Activated naive CD8-positive, alpha-beta T cell treated with anti-CD3 and anti-CD28 coated beads, Interleukin-2, amount 50 U/mL, for 24 hours (primary cell): ENCODE data around the gene STARD13.

Experiments used
- ATAC-seq: fragments of 150-1000 bp; cut with Tn5 transposase; one replicate; pipeline ENCODE4 v1.10.0; 2021
- DNase-seq: peaks from one replicate; pipeline ENCODE4 v3.0.0; 2021
- H3K27ac Mint-ChIP-seq: one replicate; pipeline ENCODE4 v1.8.0; 2021; ENCODE audit warnings: mild to moderate bottlenecking, mixed read lengths
- H3K27me3 Mint-ChIP-seq: one replicate; pipeline ENCODE4 v1.8.0; 2021; ENCODE audit warnings: mixed read lengths
- H3K36me3 Mint-ChIP-seq: one replicate; pipeline ENCODE4 v1.8.0; 2021; ENCODE audit warnings: low read depth, mixed read lengths
- H3K4me1 Mint-ChIP-seq: one replicate; pipeline ENCODE4 v1.8.0; 2021; ENCODE audit warnings: mixed read lengths
- H3K4me3 Mint-ChIP-seq: one replicate; pipeline ENCODE4 v1.8.0; 2021; ENCODE audit warnings: mild to moderate bottlenecking, moderate library complexity, mixed read lengths
- H3K9me3 Mint-ChIP-seq: one replicate; pipeline ENCODE4 v1.8.0; 2021; ENCODE audit warnings: mixed read lengths

Gene STARD13

DNA sequence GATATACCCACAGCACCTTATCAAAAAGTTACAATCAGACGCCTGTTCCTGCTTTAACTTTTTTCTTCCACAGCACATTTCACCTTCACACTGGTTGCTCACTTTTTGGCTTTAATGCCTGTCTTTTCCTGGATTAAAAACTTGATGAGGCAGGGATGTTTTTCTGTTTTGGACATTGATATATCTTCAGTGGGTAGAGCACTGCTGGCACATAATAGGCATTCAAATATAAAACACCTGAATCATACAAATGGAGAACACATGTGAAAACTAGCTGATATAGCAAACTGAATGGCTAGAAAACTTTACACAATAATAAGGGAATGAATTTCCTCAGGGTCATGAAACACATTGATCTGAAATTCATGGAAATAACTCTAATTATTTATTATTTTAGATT is 65.6 kb downstream of the STARD13 start:
- Mint-ChIP-seq H3K4me1 (no peaks in the 10 kb centered on the region), H3K4me3 (no peak overlapping the region), H3K36me3 (no peaks in the 10 kb centered on the region), H3K9me3 (peaks cover 5% of the 10 kb centered on the region), H3K27me3 (no peaks in the 10 kb centered on the region), H3K27ac (no peak overlapping the region)
- DNase-seq: no peak
- no peak for ATAC-seq

DNA sequence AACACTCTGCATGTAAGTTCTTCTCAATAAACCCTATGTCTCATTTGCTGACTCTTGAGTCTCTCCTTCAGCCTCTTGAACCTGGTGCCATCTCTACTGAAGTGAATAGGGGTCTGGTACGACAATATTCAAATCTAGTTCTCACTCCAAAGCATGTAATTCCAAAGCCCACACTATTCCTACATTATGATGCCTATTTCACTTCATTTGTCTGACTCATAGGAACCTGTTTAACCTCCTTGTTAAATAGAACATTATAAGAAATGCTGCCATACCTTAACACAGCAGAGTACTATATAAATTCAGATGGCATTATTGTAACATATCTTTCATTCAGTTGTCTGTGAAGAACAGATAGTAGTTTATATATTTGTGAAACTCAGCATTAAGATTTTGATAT is 67.1 kb downstream of the STARD13 start:
- H3K4me3 Mint-ChIP-seq: no peak overlapping the region
- H3K9me3 Mint-ChIP-seq: no peaks in the 10 kb centered on the region
- no peaks in the 10 kb centered on the region for H3K27me3 Mint-ChIP-seq
- H3K4me1 Mint-ChIP-seq: no peaks in the 10 kb centered on the region
- no peak overlapping the region for H3K27ac Mint-ChIP-seq
- ATAC-seq: no peak
- DNase-seq: no peak
- H3K36me3 Mint-ChIP-seq: no peaks in the 10 kb centered on the region

DNA sequence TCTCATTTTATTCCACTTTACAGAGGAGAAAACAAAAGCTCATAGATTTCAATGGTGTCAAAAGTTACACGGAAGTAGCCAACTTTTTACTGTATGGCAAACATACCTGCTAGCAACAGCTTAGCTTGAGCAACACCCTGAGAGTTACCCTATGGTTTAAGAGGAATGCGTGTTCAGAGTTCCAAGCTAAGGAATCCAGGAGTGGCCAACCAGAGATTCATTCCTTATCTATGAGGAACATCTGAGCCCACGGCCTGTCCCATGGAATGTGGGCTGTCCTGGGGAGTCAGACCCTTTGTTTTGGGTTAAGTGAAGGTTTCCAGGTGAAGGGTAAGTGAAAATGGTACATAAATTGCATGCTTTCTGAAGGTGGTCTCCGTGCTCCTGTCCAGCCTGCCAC is 67.5 kb downstream of the STARD13 start:
- H3K9me3 Mint-ChIP-seq: no peaks in the 10 kb centered on the region
- H3K4me1 Mint-ChIP-seq: no peaks in the 10 kb centered on the region
- H3K4me3 Mint-ChIP-seq: no peak overlapping the region
- H3K36me3 Mint-ChIP-seq: no peaks in the 10 kb centered on the region
- no peak for DNase-seq
- H3K27ac Mint-ChIP-seq: no peak overlapping the region
- ATAC-seq: no peak
- no peaks in the 10 kb centered on the region for H3K27me3 Mint-ChIP-seq

DNA sequence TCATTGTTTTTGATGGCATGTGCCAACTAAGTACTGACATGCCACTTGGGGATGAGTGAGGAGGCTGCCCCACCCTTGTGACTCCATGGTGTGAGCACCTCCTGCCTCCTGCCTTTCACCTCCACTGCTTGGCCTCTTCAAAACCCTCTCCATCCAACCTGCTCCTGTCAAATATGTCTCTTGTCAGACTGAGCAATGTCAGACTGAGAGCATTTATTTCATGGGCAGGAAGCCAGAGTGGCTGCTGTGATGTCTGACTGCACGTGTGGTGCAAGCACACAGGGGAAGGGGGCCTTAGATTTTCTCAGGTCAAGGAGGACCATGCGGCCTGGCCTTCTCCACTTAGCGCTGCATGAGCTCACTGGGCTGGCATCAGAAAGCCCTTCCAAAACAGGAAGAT is 68.3 kb downstream of the STARD13 start:
- DNase-seq: no peak
- Mint-ChIP-seq H3K4me3 (no peak overlapping the region), H3K36me3 (no peaks in the 10 kb centered on the region), H3K4me1 (no peaks in the 10 kb centered on the region), H3K9me3 (no peaks in the 10 kb centered on the region), H3K27ac (no peak overlapping the region), H3K27me3 (no peaks in the 10 kb centered on the region)
- no peak for ATAC-seq

DNA sequence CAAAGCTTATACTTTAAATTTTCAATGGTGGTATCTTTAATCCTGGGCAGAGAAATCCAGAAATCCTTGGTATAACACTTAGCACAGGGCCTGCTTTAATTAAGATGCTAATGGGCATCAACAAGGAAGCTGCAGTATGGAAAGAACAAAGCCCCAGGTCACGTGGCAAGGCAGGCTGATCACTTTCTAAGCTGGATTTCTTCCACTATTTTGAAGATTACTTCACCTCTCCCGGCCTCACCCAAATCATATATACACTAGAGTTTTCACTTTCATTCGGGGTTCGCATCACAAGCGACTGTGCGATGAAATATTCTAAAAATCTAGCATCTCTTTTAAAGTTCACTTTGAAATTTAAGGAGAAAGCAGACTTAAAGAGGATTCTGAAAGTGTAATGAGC is 71.8 kb downstream of the STARD13 start:
- no peaks in the 10 kb centered on the region for H3K36me3 Mint-ChIP-seq
- DNase-seq (no peak), ATAC-seq (no peak)
- H3K9me3 Mint-ChIP-seq: no peaks in the 10 kb centered on the region
- H3K4me1 Mint-ChIP-seq: no peaks in the 10 kb centered on the region
- peaks cover 7% of the 10 kb centered on the region for H3K27me3 Mint-ChIP-seq
- no peak overlapping the region for H3K27ac Mint-ChIP-seq
- H3K4me3 Mint-ChIP-seq: no peak overlapping the region

DNA sequence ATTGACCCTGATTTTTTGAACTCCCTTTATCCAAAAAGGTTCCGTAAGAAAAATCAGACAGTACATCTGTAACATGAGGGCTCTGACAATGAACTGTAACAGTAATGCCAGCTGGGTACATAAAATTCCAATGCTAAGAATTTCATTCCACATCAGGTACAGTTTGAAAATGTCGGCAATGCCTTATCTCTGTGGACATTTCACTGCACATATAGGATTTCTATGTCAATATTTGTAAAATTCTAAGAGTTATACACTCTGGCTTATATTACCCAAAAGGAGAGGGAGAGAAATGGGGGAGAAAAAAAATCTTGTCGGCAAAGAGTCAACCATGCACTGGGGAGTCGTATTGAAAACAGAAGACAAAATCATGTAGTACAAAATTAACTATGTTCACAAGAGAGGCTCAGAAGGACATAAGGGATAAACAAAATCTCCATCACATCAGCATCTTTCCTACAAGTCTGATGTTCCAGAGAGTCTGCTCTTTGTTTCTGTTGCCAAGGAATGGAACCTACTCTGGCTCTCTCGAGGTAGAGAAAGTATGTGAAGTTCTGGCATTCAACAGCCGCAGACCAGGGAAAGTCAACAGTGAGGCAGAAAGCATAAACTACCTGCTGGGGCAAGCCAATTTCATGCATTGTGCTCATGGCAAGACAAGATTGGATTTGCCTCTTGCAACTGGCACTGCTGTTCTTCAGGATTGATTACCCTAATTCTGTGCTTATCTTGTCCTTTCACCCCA is 72.4 kb downstream of the STARD13 start:
- Mint-ChIP-seq H3K27me3 (peaks cover 10% of the 10 kb centered on the region), H3K4me3 (no peak overlapping the region), H3K36me3 (no peaks in the 10 kb centered on the region), H3K4me1 (no peaks in the 10 kb centered on the region), H3K9me3 (no peaks in the 10 kb centered on the region), H3K27ac (no peak overlapping the region)
- ATAC-seq (no peak), DNase-seq (no peak)

DNA sequence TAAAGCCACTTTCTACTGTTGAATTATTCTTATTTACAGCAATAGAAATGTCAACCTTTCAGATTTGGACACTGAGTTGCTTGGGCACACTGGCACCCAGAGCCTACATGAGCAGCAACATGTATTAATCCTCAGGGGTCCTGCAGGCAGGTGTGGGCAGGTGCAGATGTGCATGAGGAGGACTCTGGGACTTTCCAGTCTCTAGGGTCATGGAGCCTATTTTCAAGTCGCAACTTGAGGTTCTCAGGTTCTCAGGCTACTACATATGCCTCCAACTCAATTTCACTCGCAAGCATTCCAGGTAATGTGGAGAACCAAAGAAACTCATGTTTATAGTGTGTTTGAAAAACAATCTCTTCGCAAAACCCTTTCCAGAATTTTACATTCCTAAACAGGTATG is 73.2 kb downstream of the STARD13 start:
- H3K27ac Mint-ChIP-seq: no peak overlapping the region
- peaks cover 16% of the 10 kb centered on the region for H3K27me3 Mint-ChIP-seq
- ATAC-seq (no peak), DNase-seq (no peak)
- H3K4me3 Mint-ChIP-seq: no peak overlapping the region
- H3K36me3 Mint-ChIP-seq: no peaks in the 10 kb centered on the region
- H3K4me1 Mint-ChIP-seq: no peaks in the 10 kb centered on the region
- no peaks in the 10 kb centered on the region for H3K9me3 Mint-ChIP-seq

DNA sequence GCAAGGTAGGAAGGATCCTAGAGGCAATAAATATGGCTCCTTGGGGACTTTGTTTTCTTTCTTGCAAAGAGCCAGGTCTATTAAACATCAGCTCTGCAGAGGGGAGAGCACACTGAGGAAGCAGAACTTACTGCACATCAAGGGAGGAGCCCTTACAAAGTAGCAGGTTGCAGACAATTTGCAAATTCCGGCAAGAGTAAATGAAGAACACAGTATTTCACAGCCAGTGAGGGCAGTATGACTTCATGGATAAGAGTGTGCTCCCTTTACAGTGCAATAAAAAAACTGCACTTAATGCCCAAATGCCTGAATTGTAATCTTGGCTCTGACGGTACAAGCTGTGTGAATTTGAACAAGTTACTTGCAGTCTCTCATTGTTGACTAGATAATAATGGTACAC is 75.5 kb downstream of the STARD13 start:
- no peak for DNase-seq
- no peaks in the 10 kb centered on the region for H3K36me3 Mint-ChIP-seq
- H3K27me3 Mint-ChIP-seq: peaks cover 23% of the 10 kb centered on the region
- ATAC-seq: no peak
- peaks cover 5% of the 10 kb centered on the region for H3K4me1 Mint-ChIP-seq
- H3K4me3 Mint-ChIP-seq: no peak overlapping the region
- no peaks in the 10 kb centered on the region for H3K9me3 Mint-ChIP-seq
- no peak overlapping the region for H3K27ac Mint-ChIP-seq

DNA sequence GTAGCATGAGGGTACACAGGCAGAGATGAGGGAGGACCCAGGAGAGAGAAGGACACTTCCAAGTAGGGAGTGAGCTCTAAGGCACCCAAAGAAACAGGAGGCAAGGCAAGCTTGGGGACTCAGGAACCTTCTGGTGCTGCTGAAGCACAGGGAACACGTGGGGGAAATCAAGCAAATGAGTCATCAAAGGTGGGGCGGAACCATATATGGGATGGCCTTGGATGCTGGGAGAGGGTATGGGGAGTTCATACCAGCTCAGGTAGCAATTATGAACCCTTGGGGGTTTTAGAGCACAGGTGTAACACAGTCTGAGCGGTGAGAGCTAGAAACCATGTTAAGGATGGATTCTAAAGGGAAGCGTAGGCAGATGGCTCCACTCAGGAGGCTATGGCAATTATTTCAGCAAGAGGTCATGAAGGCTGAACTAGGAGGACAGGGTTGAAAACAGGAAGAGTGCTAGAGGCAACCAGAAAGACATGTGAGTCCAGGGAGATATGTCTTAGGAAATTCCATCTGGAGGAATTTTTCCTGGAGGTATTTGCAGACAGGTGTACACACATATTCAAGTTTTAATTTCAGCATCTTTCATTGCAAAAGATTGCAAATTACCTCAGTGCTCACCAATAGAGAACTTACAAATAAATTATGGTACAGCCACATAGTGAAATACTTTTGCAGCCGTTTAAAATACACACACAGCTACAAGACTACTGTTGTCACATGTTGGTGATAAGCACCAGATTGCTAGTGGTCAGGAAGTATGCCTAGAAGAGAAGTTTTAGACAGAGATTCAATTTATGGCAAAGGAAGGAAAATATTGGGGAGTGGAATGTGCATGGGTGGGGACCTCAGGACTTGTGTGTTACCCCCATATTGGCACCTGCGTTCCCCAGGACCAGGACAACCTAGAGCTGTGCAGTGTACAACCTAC is 77.0 kb downstream of the STARD13 start:
- peaks cover 23% of the 10 kb centered on the region for H3K27me3 Mint-ChIP-seq
- no peak for ATAC-seq
- H3K4me1 Mint-ChIP-seq: peaks cover 7% of the 10 kb centered on the region
- H3K4me3 Mint-ChIP-seq: no peak overlapping the region
- H3K9me3 Mint-ChIP-seq: no peaks in the 10 kb centered on the region
- no peak for DNase-seq
- H3K27ac Mint-ChIP-seq: peak overlapping the region; percentile 2
- no peaks in the 10 kb centered on the region for H3K36me3 Mint-ChIP-seq

DNA sequence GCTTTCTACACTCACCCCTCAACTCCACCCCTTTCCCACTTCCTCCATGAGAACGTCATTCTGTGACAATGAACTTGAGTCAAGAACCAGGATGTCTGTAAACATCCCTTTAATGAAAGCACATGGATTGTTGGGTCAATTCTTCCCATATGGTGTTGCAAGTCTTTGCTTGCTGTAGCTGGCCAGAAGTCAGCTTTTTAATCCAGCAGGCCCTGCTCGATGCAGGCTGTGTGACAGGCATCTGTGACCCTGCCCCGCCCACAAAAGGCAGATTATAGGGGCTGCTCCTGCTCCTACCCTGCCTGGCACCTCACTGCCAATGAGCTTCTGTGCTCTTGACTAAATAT is 78.0 kb downstream of the STARD13 start:
- Mint-ChIP-seq H3K36me3 (no peaks in the 10 kb centered on the region), H3K4me1 (peaks cover 7% of the 10 kb centered on the region), H3K4me3 (no peak overlapping the region), H3K27ac (no peak overlapping the region), H3K27me3 (peaks cover 23% of the 10 kb centered on the region), H3K9me3 (no peaks in the 10 kb centered on the region)
- DNase-seq (no peak), ATAC-seq (no peak)

DNA sequence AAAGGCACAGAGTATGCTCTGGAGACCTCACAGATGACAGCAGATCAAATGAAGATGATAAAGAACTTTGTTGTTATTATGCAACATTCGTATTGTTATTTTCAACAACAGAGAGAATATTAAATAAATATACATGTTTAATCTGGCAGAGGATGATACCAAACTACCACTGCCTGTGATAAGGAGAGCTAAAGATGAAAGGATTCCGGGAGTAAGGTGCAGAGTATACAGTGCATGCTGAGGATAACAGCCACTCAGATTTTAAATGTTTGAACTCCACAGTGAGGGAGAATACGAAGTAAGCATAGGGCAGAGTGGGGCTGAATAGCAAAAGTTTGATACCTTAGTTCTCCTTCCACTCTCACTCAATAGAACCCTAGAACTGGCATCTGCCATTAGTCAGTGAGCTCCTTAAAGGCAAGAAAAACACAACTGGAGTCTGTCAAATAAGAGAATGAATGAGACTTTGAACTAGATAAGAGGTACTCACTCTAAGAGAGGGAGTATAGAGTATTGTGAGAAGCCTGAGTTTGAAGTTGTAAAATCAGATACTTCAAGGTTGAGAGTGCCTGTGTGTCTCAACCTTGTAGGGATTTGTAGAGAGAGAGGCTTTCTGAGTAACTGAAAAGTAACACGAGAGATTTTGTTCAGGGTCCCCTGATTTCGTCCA is 78.5 kb downstream of the STARD13 start:
- Mint-ChIP-seq H3K4me3 (no peak overlapping the region), H3K9me3 (no peaks in the 10 kb centered on the region), H3K27ac (no peak overlapping the region), H3K27me3 (peaks cover 26% of the 10 kb centered on the region), H3K4me1 (peaks cover 9% of the 10 kb centered on the region), H3K36me3 (no peaks in the 10 kb centered on the region)
- no peak for DNase-seq
- ATAC-seq: no peak

DNA sequence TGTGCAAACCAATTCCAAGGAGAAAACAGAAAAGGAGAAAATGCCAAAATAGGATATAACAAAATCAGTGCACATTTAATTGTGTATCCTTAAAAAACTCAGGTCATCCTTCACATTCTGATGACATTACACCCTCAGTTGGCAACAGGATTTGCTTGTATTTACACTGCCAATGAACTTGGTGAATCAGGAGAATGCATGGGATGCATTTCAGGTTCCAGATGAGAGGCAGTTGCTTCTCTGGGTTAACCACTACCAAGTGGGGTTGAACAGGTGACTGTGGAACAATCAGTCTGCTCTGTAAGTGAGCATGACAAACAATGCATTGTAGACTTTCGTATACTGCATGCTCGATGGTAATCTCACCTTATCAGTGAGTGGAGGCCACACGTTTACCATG is 79.1 kb downstream of the STARD13 start:
- no peaks in the 10 kb centered on the region for H3K9me3 Mint-ChIP-seq
- no peak overlapping the region for H3K27ac Mint-ChIP-seq
- no peaks in the 10 kb centered on the region for H3K36me3 Mint-ChIP-seq
- peaks cover 26% of the 10 kb centered on the region for H3K27me3 Mint-ChIP-seq
- no peak overlapping the region for H3K4me3 Mint-ChIP-seq
- peaks cover 9% of the 10 kb centered on the region for H3K4me1 Mint-ChIP-seq
- no peak for ATAC-seq
- DNase-seq: no peak

DNA sequence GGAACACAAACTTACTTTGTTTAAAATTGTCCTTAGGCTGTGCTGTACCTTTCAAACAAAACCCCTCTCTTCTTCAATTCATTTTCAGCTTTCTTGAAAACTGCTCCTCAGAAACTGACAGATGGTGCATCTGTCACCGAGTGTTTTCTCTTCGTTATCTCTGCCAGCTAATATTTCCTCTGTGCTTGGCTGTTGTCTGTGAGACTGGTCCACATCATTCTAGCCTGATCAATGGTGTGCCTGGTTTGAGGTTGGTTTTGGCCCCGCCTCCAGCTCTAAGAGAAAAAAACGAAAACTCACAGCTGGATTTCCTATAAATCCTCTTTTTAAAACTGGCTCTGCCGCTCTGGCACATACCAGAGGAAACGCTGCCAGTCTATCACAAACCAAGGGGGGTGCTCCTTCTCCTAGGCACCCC is 79.7 kb downstream of the STARD13 start:
- H3K36me3 Mint-ChIP-seq: no peaks in the 10 kb centered on the region
- DNase-seq (no peak), ATAC-seq (no peak)
- peaks cover 26% of the 10 kb centered on the region for H3K27me3 Mint-ChIP-seq
- no peaks in the 10 kb centered on the region for H3K9me3 Mint-ChIP-seq
- H3K27ac Mint-ChIP-seq: no peak overlapping the region
- H3K4me1 Mint-ChIP-seq: peaks cover 9% of the 10 kb centered on the region
- H3K4me3 Mint-ChIP-seq: no peak overlapping the region

DNA sequence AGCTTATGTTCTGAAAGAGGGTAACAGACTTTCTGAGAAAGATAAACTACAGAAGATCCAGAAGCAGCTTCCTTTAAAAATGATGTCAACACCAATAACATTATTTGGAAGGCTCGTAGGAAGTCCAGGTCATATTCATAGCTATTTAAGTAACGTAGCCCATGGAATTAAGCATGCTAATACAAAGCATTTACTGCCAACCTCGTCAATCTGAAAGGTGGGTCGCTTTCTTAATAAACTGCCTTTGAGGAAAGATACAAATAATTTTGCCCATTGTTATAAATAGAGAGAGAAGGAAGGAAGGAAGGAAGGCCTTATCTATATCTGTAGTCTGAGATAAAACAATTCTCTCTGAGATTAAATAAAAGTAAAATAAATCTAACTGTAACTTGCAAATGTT is 80.3 kb downstream of the STARD13 start:
- Mint-ChIP-seq H3K4me3 (no peak overlapping the region), H3K9me3 (no peaks in the 10 kb centered on the region), H3K27me3 (peaks cover 26% of the 10 kb centered on the region), H3K36me3 (no peaks in the 10 kb centered on the region), H3K27ac (no peak overlapping the region), H3K4me1 (peaks cover 9% of the 10 kb centered on the region)
- ATAC-seq (no peak), DNase-seq (no peak)
